Ammon's horn (tissue), 1 donor: Measurements from ENCODE around the gene VPS8.
"Not testable (repeated sequence)": the region's sequence is repeated elsewhere in the genome, so short reads cannot be mapped to it uniquely, and the experiment has no call there.

Source experiments
- DNase-seq: peaks from one replicate; pipeline ENCODE4 v3.0.0-alpha.2; 2016; ENCODE audit warnings: low spot score

The VPS8 gene

GRCh38 chr3:184993394-184993793 is 181.4 kb downstream of the VPS8 start:
- DNase-seq: no peak

DNA sequence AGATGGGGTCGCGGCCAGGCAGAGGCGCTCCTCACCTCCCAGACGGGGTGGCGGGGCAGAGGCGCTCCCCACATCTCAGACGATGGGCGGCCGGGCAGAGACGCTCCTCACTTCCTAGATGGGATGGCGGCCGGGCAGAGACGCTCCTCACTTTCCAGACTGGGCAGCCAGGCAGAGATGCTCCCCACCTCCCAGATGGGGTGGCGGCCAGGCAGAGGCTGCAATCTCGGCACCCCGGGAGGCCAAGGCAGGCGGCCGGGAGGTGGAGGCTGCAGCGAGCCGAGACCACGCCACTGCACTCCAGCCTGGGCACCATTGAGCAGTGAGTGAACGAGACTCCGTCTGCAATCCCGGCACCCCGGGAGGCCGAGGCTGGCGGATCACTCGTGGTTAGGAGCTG is 191.9 kb downstream of the VPS8 start:
- not testable (repeated sequence) for DNase-seq

- no peak for DNase-seq
These were observed 197.7 kb downstream of the VPS8 start for GRCh38 chr3:185009650-185010049.

DNA sequence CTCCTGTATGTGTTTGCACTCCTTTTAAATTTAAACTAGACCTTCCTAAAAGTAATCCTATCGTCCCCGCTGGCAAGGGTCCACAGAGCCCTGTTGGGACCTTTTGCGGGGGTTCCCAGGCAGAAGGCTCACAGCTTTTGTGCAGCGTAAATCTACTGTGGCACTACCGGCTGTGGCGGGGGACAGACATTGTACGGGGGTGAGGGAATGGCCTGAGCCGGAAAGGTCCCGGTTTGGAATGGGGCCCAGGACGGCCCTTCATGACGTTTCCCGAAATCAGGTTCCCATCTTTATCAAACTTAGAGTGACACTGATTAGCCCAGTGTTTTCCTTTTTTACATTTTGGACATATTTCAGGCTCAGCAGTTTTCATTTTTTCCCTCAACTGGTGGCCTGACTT is 205.6 kb downstream of the VPS8 start:
- not testable (repeated sequence) for DNase-seq

DNA sequence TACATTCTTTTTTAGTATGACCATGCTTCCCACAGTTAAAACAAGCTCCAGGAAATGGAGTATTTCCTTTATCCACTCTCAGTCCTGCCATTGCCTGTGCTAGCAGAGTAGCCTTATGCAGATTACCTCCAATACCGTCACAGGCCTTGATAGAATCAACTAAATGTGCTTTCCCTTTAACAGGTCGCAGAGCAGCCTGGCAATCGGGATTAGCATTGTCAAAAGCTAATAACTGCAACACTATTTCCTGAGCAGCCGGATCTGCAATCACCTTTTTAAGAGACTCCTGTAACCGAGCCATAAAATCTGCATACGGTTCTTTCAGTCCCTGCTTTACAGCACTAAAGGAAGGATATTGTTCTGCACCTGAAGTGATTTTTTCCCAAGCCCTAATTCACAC is 206.0 kb downstream of the VPS8 start:
- not testable (repeated sequence) for DNase-seq

DNA sequence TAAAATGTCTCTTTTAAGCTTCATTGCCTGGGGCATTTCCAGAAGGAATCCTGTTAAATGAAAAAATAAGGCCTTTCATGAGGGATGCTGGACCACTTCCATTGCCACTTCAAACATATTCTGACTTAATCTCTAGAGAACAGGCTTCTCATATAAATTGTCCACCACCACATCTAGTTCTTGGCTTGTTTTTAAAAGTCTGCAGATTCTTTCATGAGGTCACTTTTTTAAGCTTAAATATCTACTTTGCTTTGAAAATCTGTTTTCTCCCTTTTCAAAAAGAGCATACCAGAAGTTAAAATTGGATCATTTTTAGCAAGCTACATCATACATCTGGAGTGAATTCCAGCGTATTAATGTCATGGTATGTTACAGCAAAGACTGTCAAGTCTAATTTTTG is 209.3 kb downstream of the VPS8 start:
- no peak for DNase-seq

- no peak for DNase-seq
These were observed 212.4 kb downstream of the VPS8 start for GRCh38 chr3:185024406-185024805.

GRCh38 chr3:185024966-185025365 is 213.0 kb downstream of the VPS8 start:
- no peak for DNase-seq

- DNase-seq: no peak
These were observed 216.2 kb downstream of the VPS8 start for GRCh38 chr3:185028121-185028520.

DNA sequence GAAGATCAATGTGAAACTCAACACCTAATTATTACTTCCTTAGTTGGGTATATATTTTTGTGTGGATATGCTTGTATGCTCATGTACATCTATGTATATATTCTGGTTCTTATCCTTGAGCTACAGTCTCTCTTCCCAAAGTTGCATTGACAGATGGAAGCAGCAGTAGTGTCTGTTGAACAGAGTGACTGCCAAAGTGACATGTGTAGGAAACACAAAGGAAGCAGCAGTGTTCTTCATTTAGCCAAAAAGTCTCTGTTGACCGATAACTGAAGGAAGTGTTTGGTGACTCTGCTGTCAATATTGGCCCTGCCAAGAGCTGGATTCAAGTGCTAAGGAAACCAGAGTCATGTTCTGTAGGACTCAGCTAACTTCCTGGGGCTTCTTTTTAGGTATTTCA is 217.1 kb downstream of the VPS8 start:
- DNase-seq: peak; percentile 34

- DNase-seq: no peak
These were observed 218.4 kb downstream of the VPS8 start for GRCh38 chr3:185030399-185030798.

DNA sequence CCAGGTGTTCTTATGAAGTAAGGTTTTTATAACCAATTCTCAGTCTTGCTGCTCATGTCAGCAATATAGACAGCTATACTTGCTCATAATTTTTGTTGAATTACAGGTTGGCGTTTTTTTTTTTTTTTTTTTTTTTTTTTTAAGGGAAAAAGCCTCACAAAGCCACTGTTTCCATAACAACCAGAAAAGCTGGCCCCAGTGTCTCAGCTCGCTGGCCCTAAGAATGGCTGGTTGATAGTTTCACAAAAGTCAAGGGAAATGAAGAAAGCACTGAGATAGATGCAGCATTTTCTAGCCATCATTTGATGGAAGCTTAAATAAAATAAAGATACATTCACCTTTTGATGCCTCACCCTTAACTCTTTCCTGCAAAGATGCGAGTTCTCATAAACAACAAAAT is 219.0 kb downstream of the VPS8 start:
- DNase-seq: no peak

DNA sequence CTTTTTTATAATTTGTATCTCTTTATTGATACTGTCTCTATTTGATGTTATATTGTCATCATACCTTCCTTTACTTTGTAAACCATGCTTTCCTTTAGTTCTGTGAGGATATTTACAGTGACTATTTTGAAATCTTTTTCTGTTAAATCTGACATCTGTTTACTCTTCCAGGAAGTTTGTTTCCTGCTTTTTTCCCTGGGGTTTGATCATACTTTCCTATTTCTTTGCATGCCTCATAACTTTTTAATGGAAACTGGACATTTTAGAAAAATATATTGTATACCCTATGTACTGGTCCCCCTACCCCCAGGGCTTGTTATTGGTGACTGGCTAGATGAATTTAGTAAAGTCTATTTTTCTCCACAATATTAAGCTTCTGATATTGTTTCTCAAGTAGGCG is 225.8 kb downstream of the VPS8 start:
- no peak for DNase-seq

DNA sequence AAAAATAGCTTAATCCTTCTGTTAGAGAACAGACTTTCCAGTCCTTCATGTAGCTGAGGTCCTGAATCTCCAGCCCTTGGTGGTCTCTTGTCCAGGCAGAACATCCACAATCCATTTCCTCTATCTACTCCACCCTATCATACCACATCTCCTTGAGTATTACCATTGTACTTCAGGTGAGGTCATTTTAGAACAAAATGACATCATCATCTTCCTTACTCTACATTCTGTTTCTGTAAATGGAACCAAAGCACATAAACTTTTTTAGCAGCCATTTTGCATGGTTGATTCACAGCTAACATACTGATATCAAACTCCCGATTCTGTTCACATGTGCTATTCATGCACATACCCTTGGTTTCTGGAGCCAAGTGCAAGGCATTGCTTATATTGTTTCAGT is 228.5 kb downstream of the VPS8 start:
- DNase-seq: no peak

DNA sequence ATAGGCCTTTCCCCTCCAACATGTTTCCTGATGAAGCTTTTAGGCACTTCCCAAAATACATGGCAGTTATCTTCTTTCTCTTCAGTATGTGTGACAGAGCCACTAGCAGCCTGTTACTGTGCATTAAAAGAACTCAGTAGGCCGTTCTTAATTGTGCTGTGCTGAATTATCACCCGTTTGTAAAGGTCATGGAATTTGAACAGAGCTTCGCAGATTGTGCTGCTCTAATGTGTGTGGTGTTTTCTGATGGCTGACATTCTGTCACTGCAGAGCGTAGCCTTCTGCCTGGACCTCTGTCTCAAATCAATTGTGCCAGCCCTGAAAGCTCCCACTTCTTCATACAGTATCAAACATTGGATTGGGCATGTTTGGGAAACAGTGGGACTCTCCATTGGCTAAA is 229.6 kb downstream of the VPS8 start:
- no peak for DNase-seq

GRCh38 chr3:185042312-185043050 is 230.5 kb downstream of the VPS8 start:
- no peak for DNase-seq

GRCh38 chr3:185046164-185046515 is 234.2 kb downstream of the VPS8 start:
- no peak for DNase-seq

- no peak for DNase-seq
These were observed 234.6 kb downstream of the VPS8 start for GRCh38 chr3:185046603-185047002.

- DNase-seq: no peak
These were observed 237.7 kb downstream of the VPS8 start for GRCh38 chr3:185049710-185050109.

DNA sequence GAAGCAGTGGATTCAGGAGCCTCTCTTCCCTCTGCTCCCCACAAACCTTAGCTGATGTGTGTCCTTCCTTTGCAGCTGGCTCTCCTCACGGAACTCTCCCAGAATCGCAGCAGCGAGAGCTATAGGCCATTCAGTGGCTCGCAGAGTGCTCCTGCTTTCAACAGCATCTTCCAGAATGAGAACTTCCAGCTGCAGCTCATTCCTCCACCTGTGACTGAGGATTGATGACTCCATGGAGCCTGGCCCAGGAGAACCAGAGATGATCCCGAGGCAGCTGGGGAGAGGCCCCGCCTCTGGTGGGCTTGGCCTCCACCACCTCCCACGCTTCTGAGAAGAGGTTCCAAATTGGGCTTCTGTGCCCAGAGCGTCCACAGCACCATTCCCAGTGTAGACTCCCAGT is 239.8 kb downstream of the VPS8 start:
- DNase-seq: no peak

GRCh38 chr3:185052631-185053030 is 240.7 kb downstream of the VPS8 start:
- no peak for DNase-seq

DNA sequence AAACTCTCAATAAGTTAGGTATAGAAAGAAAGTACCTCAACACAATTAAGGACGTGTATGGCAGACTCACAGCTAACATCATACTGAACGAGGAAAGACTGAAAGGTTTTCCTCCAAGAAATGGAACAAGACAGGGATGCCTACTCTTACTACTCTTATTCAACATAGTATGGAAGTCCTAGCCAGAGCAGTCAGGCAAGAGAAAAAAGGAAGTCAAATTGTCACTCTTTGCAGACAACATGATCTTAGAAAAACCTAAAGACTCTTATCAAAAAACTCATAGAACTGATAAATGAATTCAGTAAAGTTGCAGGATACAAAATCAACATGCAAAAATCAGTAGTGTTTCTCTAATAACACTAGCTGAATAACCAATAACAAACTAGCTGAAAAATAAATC is 244.9 kb downstream of the VPS8 start:
- DNase-seq: no peak

GRCh38 chr3:185057829-185058228 is 245.9 kb downstream of the VPS8 start:
- no peak for DNase-seq

DNA sequence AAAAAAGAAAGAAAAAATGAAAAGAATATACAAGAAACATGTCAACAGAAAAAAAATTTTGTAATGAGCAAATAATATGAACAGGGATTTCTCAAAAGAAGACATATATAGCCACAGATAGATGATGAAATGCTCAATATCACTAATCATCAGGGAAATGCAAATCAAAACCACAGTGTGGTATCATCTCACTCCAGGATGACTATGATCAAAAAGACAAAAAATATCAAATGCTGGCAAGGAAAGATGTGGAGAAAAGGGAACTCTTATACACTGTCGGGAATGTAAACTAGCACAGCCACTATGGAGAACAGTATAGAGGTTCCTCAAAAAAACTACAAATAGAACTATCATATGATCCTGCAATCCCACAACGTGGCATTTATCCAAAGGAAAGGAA is 246.8 kb downstream of the VPS8 start:
- no peak for DNase-seq

DNA sequence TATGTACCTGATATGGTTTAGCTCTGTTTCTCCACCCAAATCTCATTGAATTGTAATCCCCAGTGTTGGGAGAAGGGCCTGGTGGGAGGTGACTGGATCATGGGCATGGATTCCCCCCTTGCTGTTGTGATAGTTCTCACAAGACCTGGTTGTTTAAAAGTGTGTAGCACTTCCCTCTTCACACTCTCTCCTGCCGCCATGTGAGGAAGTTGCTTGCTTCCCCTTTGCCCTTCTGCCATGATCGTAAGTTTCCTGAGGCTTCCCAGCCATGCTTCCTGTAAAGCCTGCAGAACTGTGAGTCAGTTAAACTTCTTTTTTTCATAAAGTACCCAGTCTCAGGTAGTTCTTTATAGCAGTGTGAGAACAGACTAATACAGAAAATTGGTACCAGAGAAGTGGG is 247.8 kb downstream of the VPS8 start:
- DNase-seq: no peak
